ENCODE results near the gene ASPM.
"Not testable (repeated sequence)": the region's sequence is repeated elsewhere in the genome, so short reads cannot be mapped to it uniquely, and the experiment has no call there.

Gene ASPM

GRCh38 chr1:197124376-197124775 lies 22.1 kb downstream of the ASPM start:
- Mint-ChIP-seq H3K27me3 (no peaks in the 10 kb centered on the region), H3K4me3 (no peak overlapping the region), H3K36me3 (no peaks in the 10 kb centered on the region), H3K9me3 (no peaks in the 10 kb centered on the region), H3K4me1 (no peaks in the 10 kb centered on the region), H3K27ac (no peak overlapping the region)

- no peak overlapping the region for H3K27ac Mint-ChIP-seq
- H3K36me3 Mint-ChIP-seq, result peaks cover under 1% of the 10 kb centered on the region
- H3K9me3 Mint-ChIP-seq, result peaks cover 4% of the 10 kb centered on the region
- H3K27me3 Mint-ChIP-seq, result no peaks in the 10 kb centered on the region
- no peak overlapping the region for H3K4me3 Mint-ChIP-seq
- H3K4me1 Mint-ChIP-seq, result no peaks in the 10 kb centered on the region
Observed at GRCh38 chr1:197116156-197116555, 30.3 kb downstream of the ASPM start.

- peaks cover 6% of the 10 kb centered on the region for H3K36me3 Mint-ChIP-seq
- no peak overlapping the region for H3K27ac Mint-ChIP-seq
- H3K4me3 Mint-ChIP-seq, result no peak overlapping the region
- H3K9me3 Mint-ChIP-seq, result peaks cover 8% of the 10 kb centered on the region
- peaks cover 15% of the 10 kb centered on the region for H3K4me1 Mint-ChIP-seq
- H3K27me3 Mint-ChIP-seq, result no peaks in the 10 kb centered on the region
Observed at GRCh38 chr1:197106869-197107268, 39.6 kb downstream of the ASPM start.

DNA sequence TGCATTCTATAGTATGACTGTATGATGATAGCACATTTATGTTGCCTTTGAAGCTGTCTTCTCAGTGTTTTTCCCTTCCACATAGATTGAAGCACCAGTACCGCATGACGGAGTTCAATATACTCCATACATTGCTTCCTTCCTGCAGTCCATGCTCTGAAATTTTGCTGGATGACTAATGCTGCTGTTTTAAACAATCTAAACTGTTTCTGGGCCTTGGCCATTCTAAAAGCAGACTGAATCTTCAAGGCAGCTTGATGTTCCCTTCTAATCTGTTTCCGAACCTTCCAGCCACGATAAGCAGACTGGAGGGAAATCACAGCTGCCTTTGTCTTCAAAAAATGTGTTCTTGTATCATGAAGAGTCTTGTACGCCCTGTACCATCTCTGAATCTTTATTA lies 43.2 kb downstream of the ASPM start:
- peaks cover 2% of the 10 kb centered on the region for H3K36me3 Mint-ChIP-seq
- H3K4me1 Mint-ChIP-seq, result peaks cover 31% of the 10 kb centered on the region
- no peaks in the 10 kb centered on the region for H3K9me3 Mint-ChIP-seq
- H3K27ac Mint-ChIP-seq, result no peak overlapping the region
- no peaks in the 10 kb centered on the region for H3K27me3 Mint-ChIP-seq
- no peak overlapping the region for H3K4me3 Mint-ChIP-seq

GRCh38 chr1:197101978-197102377 lies 44.5 kb downstream of the ASPM start:
- Mint-ChIP-seq H3K36me3 (peaks cover 2% of the 10 kb centered on the region), H3K4me1 (peaks cover 31% of the 10 kb centered on the region), H3K27me3 (no peaks in the 10 kb centered on the region), H3K9me3 (no peaks in the 10 kb centered on the region), H3K27ac (no peak overlapping the region), H3K4me3 (no peak overlapping the region)

- Mint-ChIP-seq H3K4me1 (peaks cover 31% of the 10 kb centered on the region), H3K27ac (peak overlapping the region; percentile 26), H3K27me3 (no peaks in the 10 kb centered on the region), H3K9me3 (no peaks in the 10 kb centered on the region), H3K36me3 (peaks cover 2% of the 10 kb centered on the region), H3K4me3 (peak overlapping the region; percentile 34)
Observed at GRCh38 chr1:197100677-197101076, 45.8 kb downstream of the ASPM start.

DNA sequence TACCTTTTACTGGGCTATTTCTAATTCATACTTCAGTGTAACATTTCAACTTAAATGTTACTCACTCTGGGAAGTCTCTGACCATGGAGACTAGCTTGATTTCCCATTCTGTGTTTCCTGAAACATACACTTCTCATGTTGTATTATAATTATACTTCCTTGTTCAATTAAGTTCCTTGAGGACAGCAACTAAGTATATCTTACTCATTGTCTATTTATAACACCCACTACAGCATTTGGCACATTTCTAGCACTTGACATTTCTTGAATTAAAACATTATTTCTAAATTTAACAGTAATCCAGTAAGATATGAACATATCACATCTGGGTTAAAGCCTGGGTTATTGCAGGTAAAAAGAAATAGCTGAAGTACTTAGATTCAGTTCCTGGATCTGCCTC lies 47.0 kb downstream of the ASPM start:
- peaks cover 31% of the 10 kb centered on the region for H3K4me1 Mint-ChIP-seq
- H3K27ac Mint-ChIP-seq, result no peak overlapping the region
- no peaks in the 10 kb centered on the region for H3K9me3 Mint-ChIP-seq
- no peaks in the 10 kb centered on the region for H3K27me3 Mint-ChIP-seq
- no peaks in the 10 kb centered on the region for H3K36me3 Mint-ChIP-seq
- no peak overlapping the region for H3K4me3 Mint-ChIP-seq

DNA sequence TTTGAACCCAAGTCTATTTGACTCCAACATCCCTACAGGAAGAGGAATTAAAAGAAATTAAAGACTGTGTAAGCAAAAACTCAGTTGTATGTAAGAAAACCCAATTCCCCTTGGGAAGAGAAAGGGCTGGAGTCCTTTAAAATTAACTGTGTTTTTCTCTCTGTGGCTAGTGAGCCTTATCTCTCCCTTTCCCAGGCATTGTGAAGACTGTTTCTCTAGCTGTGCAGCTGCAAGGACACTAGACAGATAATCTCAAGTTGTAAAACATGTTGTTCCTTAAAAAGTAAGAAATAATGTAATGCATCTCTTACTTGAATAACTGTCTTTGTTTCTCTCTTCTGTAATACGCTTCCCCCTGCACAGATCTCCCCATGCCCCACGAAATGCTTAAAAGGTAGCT lies 49.5 kb downstream of the ASPM start:
- not testable (repeated sequence) for H3K27me3 Mint-ChIP-seq, H3K36me3 Mint-ChIP-seq

GRCh38 chr1:197096137-197096536 lies 50.3 kb downstream of the ASPM start:
- Mint-ChIP-seq H3K4me3 (no peak overlapping the region), H3K27me3 (no peaks in the 10 kb centered on the region), H3K4me1 (peaks cover 9% of the 10 kb centered on the region), H3K36me3 (no peaks in the 10 kb centered on the region), H3K9me3 (no peaks in the 10 kb centered on the region), H3K27ac (no peak overlapping the region)

More for the DNA sequence above, 49.5 kb downstream of the ASPM start:
- peaks cover 17% of the 10 kb centered on the region for H3K4me1 Mint-ChIP-seq
- H3K27ac Mint-ChIP-seq, H3K4me3 Mint-ChIP-seq, H3K9me3 Mint-ChIP-seq: not testable (repeated sequence)

GRCh38 chr1:197093226-197093885 lies 53.1 kb downstream of the ASPM start:
- H3K4me3 Mint-ChIP-seq, result no peak overlapping the region
- H3K9me3 Mint-ChIP-seq, result no peaks in the 10 kb centered on the region
- H3K27ac Mint-ChIP-seq, result no peak overlapping the region
- no peaks in the 10 kb centered on the region for H3K36me3 Mint-ChIP-seq
- H3K4me1 Mint-ChIP-seq, result no peaks in the 10 kb centered on the region
- H3K27me3 Mint-ChIP-seq, result no peaks in the 10 kb centered on the region

- Mint-ChIP-seq H3K9me3 (no peaks in the 10 kb centered on the region), H3K36me3 (no peaks in the 10 kb centered on the region), H3K4me3 (no peak overlapping the region)
Observed at GRCh38 chr1:197092491-197093023, 53.9 kb downstream of the ASPM start.

DNA sequence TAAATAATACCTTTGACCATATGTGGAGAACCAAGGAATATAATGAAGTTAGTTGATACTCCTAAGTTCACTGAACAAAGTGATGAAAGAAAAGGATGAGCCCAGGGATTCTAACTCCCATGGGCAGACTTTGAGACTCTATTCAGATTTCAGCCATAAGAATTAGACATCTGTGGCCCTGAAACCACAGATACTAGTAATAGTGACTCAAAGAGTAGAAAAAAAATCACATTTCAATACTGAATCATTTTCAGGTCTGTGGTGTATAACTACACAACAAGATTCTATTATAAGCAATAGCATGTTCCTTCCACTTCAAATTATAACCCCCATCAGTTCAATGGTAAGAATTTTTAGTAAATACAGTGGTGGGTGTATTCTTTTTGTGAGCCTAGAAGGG lies 63.0 kb downstream of the ASPM start:
- no peak overlapping the region for H3K4me3 Mint-ChIP-seq
- no peaks in the 10 kb centered on the region for H3K4me1 Mint-ChIP-seq
- no peaks in the 10 kb centered on the region for H3K9me3 Mint-ChIP-seq
- H3K36me3 Mint-ChIP-seq, result no peaks in the 10 kb centered on the region
- no peak overlapping the region for H3K27ac Mint-ChIP-seq
- H3K27me3 Mint-ChIP-seq, result peaks cover 8% of the 10 kb centered on the region

More at GRCh38 chr1:197092491-197093023, 53.9 kb downstream of the ASPM start:
- H3K27ac Mint-ChIP-seq, result no peak overlapping the region
- H3K27me3 Mint-ChIP-seq, result no peaks in the 10 kb centered on the region
- H3K4me1 Mint-ChIP-seq, result no peaks in the 10 kb centered on the region

DNA sequence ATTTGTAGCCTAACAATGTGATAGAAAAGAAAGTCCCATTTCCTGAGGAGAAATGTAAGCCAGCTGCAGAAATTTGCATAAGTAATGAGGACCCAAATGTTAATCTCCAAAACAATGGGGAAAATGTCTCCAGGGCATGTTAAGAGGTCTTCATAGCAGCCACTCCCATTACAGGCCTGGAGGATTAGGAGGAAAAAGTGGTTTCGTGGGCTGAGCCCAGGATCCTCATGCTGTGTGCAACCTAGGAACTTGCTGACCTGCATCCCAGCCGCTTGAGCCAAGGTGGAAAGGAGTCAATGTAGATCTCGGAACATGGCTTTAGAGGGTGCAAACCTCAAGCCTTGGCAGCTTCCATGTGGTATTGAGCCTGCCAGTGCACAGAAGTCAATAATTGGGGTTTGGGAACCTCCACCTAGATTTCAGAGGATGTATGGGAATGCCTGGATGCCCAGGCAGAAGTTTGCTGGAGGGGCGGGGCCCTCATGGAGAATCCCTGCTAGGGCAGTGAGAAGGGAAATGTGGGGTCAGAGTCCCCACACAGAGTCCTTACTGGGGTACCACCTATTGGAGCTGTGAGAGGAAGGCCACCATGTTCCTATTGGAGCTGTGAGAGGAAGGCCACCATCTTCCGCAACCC lies 65.2 kb downstream of the ASPM start:
- H3K36me3 Mint-ChIP-seq, result no peaks in the 10 kb centered on the region
- H3K4me1 Mint-ChIP-seq, result no peaks in the 10 kb centered on the region
- no peaks in the 10 kb centered on the region for H3K9me3 Mint-ChIP-seq
- H3K4me3 Mint-ChIP-seq, result no peak overlapping the region
- H3K27me3 Mint-ChIP-seq, result peaks cover 8% of the 10 kb centered on the region
- no peak overlapping the region for H3K27ac Mint-ChIP-seq

GRCh38 chr1:197080323-197080722 lies 66.1 kb downstream of the ASPM start:
- H3K27me3 Mint-ChIP-seq, result peaks cover 9% of the 10 kb centered on the region
- no peak overlapping the region for H3K27ac Mint-ChIP-seq
- no peaks in the 10 kb centered on the region for H3K4me1 Mint-ChIP-seq
- no peaks in the 10 kb centered on the region for H3K36me3 Mint-ChIP-seq
- no peak overlapping the region for H3K4me3 Mint-ChIP-seq
- peaks cover 4% of the 10 kb centered on the region for H3K9me3 Mint-ChIP-seq

DNA sequence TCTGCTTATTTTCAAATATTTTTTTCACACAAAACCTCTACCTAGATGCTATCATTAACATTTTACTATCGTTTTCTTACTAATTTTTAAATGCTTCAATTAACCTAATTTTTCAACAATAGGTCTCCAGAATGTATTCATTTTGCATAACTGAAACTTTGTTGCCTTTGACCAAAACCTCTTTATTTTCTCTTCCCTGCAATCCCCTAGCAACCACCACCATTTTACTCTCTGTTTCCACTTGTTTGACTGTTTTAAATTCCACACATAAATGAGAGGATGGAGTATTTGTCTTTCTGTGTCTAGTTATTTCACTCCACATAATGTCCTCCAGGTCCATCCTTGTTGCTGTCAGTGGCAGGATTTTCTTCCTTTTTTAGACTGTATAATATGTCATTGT lies 69.9 kb downstream of the ASPM start:
- no peaks in the 10 kb centered on the region for H3K4me1 Mint-ChIP-seq

DNA sequence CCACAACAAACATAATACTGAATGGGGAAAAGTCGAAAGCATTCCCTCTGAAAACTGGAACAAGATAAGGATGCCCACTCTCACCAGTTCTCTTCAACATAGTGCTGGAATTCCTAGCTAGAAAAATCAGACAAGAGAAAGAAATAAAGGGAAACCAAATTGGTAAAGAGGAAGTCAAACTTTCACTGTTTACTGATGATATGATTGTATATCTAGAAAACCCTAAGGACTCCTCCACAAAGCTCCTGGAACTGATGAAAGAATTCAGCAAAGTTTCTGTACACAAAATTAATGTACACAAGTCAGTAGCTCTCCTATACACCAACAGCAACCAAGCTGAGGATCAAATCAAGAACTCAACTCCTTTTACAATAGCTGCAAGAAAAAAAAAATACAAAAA lies 72.5 kb downstream of the ASPM start:
- no peak overlapping the region for H3K27ac Mint-ChIP-seq
- H3K27me3 Mint-ChIP-seq, result peaks cover 9% of the 10 kb centered on the region

More for the DNA sequence above, 69.9 kb downstream of the ASPM start:
- peaks cover 12% of the 10 kb centered on the region for H3K27me3 Mint-ChIP-seq
- H3K4me3 Mint-ChIP-seq, result no peak overlapping the region
- H3K9me3 Mint-ChIP-seq, result peaks cover 9% of the 10 kb centered on the region
- H3K36me3 Mint-ChIP-seq, result no peaks in the 10 kb centered on the region
- H3K27ac Mint-ChIP-seq, result no peak overlapping the region

More for the DNA sequence above, 72.5 kb downstream of the ASPM start:
- Mint-ChIP-seq H3K4me3 (no peak overlapping the region), H3K4me1 (no peaks in the 10 kb centered on the region), H3K36me3 (peaks cover 3% of the 10 kb centered on the region), H3K9me3 (peaks cover 16% of the 10 kb centered on the region)
